Thyroid gland (tissue), 4 donors: ENCODE data around the gene C9orf78.

ENCODE experiments used
- POLR2A ChIP-seq, 2 donors: fragments of 450-650 bp; IDR thresholded peaks; one replicate each; pipeline ENCODE4 v1.6.1; 2017; ENCODE audit warnings: antibody characterized with exemption in 2 of 2, mild to moderate bottlenecking in 2 of 2, moderate library complexity in 1 of 2
- TF ChIP-seq, protein P1 (sequence below), 6 experiments: fragments of 200-600 bp in 3 of 6; fragments of 450-650 bp in 3 of 6; sonication (generic) in 3 of 6; IDR thresholded peaks; one replicate each; pipeline ENCODE4 v1.5.1; 2016 to 2019; ENCODE audit warnings: antibody characterized with exemption in 6 of 6, mild to moderate bottlenecking in 2 of 6, inconsistent platforms in 1 of 6, moderate library complexity in 1 of 6

DNA sequence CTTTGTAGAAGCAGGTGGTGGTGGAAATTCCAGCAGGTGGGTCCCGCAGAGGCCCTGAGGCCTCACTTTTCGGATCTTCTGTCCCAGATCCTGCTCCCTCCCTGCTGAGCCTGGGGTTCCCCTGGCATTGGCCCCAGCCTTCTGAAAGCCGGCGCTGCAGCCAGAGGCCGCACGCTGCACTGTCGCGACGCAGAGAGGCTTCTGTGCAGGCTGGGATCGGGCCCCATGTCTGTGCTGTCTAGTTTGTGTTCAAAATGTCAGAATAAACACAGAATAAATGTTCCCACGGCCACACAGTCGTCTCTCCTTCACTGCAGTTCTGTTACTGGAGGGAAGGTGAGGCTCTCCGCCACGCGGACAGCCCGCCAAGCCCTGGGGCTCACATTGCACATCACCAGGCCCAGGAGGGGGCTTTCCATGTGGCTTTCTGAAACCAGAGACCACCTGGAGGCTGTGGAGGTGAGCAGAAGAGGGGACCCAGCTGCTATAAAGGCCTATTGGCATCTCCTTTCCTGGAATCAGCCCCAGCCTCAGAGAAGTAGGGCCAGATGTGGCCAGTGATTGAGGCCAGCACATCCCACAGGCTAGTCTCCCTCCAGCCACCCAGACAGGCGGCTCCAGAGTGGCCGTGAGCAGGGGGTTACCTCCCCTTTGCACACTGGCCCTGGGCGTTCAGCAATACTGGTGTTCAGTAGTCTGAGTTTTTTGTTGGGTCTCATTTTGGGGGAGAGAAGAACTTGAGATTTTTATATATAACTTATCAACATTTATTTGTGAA, 46.7 kb upstream of the C9orf78 start:
- TF ChIP-seq, protein P1, sequence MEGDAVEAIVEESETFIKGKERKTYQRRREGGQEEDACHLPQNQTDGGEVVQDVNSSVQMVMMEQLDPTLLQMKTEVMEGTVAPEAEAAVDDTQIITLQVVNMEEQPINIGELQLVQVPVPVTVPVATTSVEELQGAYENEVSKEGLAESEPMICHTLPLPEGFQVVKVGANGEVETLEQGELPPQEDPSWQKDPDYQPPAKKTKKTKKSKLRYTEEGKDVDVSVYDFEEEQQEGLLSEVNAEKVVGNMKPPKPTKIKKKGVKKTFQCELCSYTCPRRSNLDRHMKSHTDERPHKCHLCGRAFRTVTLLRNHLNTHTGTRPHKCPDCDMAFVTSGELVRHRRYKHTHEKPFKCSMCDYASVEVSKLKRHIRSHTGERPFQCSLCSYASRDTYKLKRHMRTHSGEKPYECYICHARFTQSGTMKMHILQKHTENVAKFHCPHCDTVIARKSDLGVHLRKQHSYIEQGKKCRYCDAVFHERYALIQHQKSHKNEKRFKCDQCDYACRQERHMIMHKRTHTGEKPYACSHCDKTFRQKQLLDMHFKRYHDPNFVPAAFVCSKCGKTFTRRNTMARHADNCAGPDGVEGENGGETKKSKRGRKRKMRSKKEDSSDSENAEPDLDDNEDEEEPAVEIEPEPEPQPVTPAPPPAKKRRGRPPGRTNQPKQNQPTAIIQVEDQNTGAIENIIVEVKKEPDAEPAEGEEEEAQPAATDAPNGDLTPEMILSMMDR (IDR thresholded peaks at IDR 0.05), result no peak
- no peak for TF ChIP-seq POLR2A (IDR thresholded peaks at IDR 0.05)
